ENCODE measurements around the gene IPO13. TPM values are rescaled to one million over a fixed set of nuclear protein-coding genes. Genes with fewer than 3 reads are reported as not detected.

Gene IPO13
- total RNA-seq, 1 experiment from 2014 or later, result 10.1 TPM

DNA sequence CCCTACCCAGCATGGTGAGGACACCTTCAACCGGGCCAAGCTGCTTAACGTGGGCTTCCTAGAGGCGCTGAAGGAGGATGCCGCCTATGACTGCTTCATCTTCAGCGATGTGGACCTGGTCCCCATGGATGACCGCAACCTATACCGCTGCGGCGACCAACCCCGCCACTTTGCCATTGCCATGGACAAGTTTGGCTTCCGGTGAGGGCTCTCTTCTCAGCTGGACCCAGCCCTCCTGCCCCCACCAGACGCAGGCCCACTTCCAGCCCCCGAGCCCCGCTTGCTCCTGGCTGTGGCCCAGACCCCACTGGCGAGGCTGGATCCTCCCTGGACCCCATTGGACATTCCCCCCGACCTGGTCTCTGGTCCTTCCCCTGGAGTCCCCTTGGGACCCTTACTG is 38.1 kb downstream of the IPO13 start:
- DNase-seq (ENCODE audit: extremely low read depth, low read depth), result no peak

- DNase-seq (ENCODE audit: extremely low read depth, low read depth), result no peak
Observed at GRCh38 chr1:43985984-43986595, 39.3 kb downstream of the IPO13 start.

DNA sequence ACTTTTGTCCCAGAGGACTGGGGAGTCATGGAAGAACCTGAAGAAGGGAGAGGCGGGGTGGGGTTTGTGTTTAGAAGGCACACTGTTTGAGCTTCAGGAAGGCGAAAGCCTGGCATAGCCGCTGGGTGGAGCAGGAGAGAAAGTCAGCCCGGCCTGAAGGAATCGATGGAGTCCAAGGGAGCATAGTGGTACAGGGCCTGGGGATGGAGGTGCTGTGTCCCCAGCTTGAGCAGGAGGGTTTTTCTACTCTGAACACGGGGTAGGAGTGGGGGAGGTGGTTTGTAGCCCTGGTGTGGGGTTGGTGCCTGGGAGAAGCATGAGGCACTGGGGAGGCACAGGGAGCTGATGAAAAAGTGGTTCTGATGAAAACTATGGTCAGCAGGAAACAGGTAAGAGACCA is 40.0 kb downstream of the IPO13 start:
- DNase-seq (ENCODE audit: extremely low read depth, low read depth), result peak; percentile 37

GRCh38 chr1:43987159-43987902 is 40.6 kb downstream of the IPO13 start:
- no peak for DNase-seq (ENCODE audit: extremely low read depth, low read depth)

DNA sequence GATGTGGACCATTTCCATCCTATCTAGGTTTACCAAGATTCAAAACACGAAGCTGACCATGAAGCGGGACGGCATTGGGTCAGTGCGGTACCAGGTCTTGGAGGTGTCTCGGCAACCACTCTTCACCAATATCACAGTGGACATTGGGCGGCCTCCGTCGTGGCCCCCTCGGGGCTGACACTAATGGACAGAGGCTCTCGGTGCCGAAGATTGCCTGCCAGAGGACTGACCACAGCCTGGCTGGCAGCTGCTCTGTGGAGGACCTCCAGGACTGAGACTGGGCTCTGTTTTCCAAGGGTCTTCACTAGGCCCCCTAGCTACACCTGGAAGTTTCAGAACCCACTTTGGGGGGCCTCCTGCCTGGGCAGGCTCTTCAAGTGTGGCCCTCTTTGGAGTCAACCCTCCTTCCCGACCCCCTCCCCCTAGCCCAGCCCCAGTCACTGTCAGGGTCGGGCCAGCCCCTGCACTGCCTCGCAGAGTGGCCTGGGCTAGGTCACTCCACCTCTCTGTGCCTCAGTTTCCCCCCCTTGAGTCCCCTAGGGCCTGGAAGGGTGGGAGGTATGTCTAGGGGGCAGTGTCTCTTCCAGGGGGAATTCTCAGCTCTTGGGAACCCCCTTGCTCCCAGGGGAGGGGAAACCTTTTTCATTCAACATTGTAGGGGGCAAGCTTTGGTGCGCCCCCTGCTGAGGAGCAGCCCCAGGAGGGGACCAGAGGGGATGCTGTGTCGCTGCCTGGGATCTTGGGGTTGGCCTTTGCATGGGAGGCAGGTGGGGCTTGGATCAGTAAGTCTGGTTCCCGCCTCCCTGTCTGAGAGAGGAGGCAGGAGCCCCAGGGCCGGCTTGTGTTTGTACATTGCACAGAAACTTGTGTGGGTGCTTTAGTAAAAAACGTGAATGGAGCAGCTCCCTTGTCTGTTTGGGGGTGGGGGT is 43.8 kb downstream of the IPO13 start:
- no peak for DNase-seq (ENCODE audit: extremely low read depth, low read depth)

- no peak for DNase-seq (ENCODE audit: extremely low read depth, low read depth)
Observed at GRCh38 chr1:43991200-43991475, 44.4 kb downstream of the IPO13 start.

- peak; percentile 49 for DNase-seq (ENCODE audit: extremely low read depth, low read depth)
Observed at GRCh38 chr1:43991476-43992231, 44.9 kb downstream of the IPO13 start, which contains the start of gene CCDC24. CCDC24 (plus strand) TSS chr1:43991599; CDS start chr1:43991879, 280 bp downstream.

GRCh38 chr1:43992232-43992995 is 45.7 kb downstream of the IPO13 start:
- DNase-seq (ENCODE audit: extremely low read depth, low read depth), result no peak

DNA sequence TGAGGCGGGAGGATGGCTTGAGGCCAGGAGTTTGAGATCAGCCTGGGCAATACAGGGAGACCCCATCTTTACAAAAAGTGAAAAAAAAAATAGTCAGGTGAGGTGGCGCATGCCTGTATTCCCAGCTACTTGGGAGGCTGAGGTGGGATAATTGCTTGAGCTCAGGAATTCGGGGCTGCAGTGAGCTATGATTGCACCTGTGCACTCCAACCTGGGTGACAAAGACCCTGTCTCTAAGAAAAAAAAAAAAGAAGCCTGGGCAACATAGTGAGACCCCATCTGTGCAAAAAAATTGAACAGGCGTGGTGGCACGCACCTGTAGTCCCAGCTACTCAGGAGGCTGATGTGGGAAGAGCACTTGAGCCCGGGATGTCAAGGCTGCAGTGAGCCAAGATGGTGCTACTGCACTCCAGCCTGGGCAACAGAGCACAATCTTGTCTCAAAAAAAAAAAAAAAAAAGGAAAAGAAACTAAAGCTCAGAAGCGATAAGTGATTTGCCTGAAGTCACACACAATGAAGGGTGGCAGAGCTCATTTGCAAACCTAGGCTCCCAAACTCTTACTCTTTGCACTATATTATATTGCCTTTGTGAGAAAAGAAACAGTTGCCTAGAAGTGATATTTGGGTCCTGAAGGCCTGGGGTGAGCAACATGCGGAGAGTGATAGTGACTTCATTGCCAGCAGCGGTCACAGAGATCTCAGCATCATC is 46.6 kb downstream of the IPO13 start:
- no peak for DNase-seq (ENCODE audit: extremely low read depth, low read depth)

GRCh38 chr1:43994071-43994470 is 47.3 kb downstream of the IPO13 start:
- DNase-seq (ENCODE audit: extremely low read depth, low read depth), result no peak

DNA sequence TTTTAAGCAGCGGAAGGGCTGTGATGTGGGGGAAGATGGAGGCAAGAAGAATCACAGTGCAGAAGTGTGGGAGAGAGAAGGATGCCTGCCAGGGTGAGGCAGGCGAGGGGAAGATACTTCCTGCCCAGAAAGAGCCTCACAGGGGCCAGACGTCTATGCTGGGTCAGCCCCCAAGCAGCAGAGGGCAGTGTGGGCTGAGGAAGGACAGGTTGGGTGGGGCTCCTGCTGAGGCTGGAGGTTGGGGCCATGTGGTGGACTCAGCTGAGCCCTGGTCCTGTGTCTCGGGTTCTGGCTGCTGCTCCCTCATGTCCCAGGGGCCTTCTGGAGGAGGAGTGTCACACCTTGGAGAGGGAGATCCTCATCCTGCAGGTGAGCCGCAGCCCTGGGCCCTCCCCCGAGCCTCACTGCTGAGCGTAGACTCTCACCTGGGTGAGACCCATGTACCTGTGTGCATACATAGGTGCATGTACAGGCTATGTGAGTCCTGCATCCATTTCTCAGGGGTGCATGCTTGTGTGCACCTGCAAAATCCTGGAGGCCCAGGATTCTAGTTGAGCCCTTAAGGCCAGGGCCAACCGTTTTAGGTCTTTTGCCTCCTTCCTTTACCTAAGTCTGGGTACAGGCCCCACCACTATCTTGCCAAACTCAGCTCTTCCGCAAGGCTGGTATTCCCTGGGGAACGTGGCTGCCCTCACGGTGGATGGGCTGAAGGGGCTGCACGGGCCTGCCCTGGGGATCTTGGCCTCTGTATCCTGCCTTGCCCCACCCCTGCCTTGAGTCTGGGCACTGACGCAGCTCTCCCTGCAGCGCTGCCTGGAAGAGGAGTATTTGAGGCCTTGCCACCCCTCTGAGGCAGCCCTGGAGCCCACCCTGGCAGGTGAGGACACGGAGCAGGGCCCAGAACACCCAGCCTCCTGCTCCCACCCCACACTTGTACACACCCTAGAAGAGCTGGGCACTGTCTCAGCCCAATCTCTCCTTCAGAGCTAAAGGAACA is 48.3 kb downstream of the IPO13 start:
- no peak for DNase-seq (ENCODE audit: extremely low read depth, low read depth)

GRCh38 chr1:43995984-43996732 is 49.4 kb downstream of the IPO13 start:
- DNase-seq (ENCODE audit: extremely low read depth, low read depth), result no peak

DNA sequence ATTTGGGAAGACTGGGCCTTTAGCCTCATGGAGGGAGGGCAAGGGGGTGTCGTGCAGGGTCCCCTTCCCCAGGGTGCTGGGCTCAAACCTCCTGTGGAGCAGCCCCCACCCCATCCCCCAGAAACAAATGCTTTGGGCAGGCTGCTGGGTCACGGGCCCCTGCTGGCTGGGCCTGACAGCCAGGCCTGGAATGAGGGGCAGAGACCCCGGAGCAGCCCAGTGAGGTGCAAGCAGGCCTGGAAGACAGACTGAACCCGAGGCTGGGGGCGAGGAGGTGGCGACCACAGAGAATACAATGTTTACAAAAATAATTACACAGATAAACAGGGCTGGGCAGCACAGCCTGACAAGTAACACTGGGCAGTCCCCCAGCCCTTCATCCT is 50.0 kb downstream of the IPO13 start:
- no peak for DNase-seq (ENCODE audit: extremely low read depth, low read depth)

- no peak for DNase-seq (ENCODE audit: extremely low read depth, low read depth)
Observed at GRCh38 chr1:43997295-43997999, 50.7 kb downstream of the IPO13 start.

DNA sequence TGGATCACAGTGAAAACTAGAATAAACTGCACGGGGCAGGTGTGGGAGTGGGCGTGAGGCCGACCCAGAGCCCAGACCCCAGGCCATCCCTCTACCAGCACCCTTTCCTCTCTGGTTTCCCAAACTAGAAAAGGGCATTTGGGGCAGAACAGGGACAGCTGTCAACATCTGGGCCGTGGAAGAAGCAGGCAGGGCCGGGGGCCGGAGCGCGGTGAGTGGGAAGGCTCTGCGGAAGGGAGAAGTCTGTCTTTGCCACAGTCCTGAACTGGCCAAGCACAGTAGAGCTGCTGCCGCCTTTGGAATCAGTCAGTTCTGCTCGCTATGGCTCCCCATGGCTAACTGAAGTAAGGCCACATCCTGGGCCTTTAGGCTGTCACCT is 51.2 kb downstream of the IPO13 start:
- no peak for DNase-seq (ENCODE audit: extremely low read depth, low read depth)

DNA sequence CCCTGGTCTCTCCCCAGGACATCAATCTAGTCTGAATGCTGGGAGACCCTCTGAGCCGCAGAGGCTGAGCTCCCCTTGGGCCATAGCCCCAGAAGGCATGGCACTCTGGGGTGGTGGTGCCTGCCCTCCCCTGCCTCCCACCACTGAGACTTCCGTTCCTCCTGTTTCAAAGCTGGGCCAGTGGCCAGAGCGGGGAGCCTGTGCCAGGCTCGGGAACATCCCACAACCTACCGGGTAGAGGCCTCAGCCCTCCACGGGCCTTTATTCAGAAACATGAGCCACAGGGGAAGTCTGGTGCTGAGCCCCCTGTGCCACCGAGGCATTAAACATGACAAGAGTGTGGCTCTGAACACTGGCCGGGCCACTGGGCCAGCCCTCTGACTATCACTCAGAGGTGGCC is 52.7 kb downstream of the IPO13 start:
- no peak for DNase-seq (ENCODE audit: extremely low read depth, low read depth)

DNA sequence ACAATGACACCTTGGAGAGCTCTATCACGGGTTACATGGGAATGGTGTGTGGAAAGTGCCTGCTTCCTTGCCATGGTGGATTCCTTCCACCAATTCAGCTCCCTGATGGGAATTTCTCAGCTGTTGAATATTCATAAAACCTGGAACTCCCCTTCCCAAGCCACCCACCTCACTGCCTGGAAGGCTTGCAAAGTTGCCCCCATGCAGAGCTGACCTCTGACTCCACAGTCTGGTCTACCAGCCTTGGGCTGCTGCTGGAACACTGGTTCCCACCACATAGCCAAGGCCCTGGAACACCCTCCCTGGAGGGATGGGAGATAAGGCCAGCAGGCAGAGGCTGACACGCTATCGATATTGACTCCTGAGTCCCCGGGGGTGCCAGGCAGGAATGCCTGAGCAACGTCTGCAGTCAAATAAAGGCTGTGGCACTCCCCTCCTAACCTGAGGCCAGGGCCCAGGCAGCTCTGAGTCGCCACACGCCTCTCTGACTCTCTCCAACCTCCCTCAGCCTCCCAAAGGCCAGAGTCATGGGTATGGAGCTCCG is 53.4 kb downstream of the IPO13 start:
- DNase-seq (ENCODE audit: extremely low read depth, low read depth), result no peak
